Tibial nerve (tissue), 4 donors: Measurements from ENCODE around the gene AHCYL1. TPM values are rescaled to one million over a fixed set of nuclear protein-coding genes. Genes with fewer than 3 reads are reported as not detected.

Experiments used
- DNase-seq, 2 donors: peaks; one replicate each; pipeline ENCODE4 v3.0.0-alpha.2; 2019; ENCODE audit warnings: low spot score in 2 of 2
- H3K27ac ChIP-seq, 4 donors: fragments of 200-600 bp; sonication (generic) in 3 of 4; one replicate each; pipeline ENCODE4 v1.5.1; 2017 to 2019; ENCODE audit warnings: mild to moderate bottlenecking in 1 of 4
- H3K27me3 ChIP-seq, 2 donors: fragments of 200-600 bp; sonication (generic) in 1 of 2; one replicate each; pipeline versions ENCODE4 v1.5.1 to v1.6.0; 2017 to 2019
- H3K36me3 ChIP-seq, 3 donors: fragments of 200-600 bp; sonication (generic); one replicate each; pipeline ENCODE4 v1.5.1; 2018 to 2019
- H3K4me1 ChIP-seq, 4 donors: fragments of 200-600 bp; sonication (generic) in 3 of 4; one replicate each; pipeline ENCODE4 v1.5.1; 2017 to 2019
- H3K4me3 ChIP-seq, 4 donors: fragments of 200-600 bp; sonication (generic) in 3 of 4; one replicate each; pipeline ENCODE4 v1.5.1; 2017 to 2019; ENCODE audit warnings: mild to moderate bottlenecking in 1 of 4, moderate library complexity in 1 of 4
- H3K9me3 ChIP-seq, 4 donors: fragments of 200-600 bp; sonication (generic) in 3 of 4; one replicate each; pipeline ENCODE4 v1.5.1; 2017 to 2019
- EP300 ChIP-seq, 2 donors: sonication (generic); formaldehyde crosslinking; IDR thresholded peaks; one replicate each; pipeline ENCODE4 v1.6.1; 2017; ENCODE audit warnings: antibody characterized with exemption in 2 of 2, mild to moderate bottlenecking in 1 of 2
- POLR2A ChIP-seq, 2 donors: fragments of 450-650 bp; IDR thresholded peaks; one replicate each; pipeline ENCODE4 v1.6.1; 2017; ENCODE audit warnings: antibody characterized with exemption in 2 of 2, mild to moderate bottlenecking in 2 of 2, moderate library complexity in 2 of 2
- WGBS, 2 donors: methylation state at CpG; one replicate each; pipeline ENCODE4 v1.1.5; 2018; 5-methylcytosine and 5-hydroxymethylcytosine counted together
- total RNA-seq, 4 donors: library from RNA; depleted of rRNA; stranded (reverse); fragments of >200 nt; gene quantifications; one replicate each; pipeline ENCODE4 v1.1.0, GENCODE V29; 2016
- TF ChIP-seq, protein P1 (sequence below), 5 experiments: fragments of 200-600 bp in 3 of 5; fragments of 450-650 bp in 2 of 5; sonication (generic) in 3 of 5; IDR thresholded peaks; one replicate each; pipeline ENCODE4 v1.5.1; 2016 to 2019; ENCODE audit warnings: antibody characterized with exemption in 5 of 5, mild to moderate bottlenecking in 3 of 5, moderate library complexity in 2 of 5

The AHCYL1 gene
- total RNA-seq, 4 donors from 2014 or later: 45.4 to 76.3 (median 55.6) TPM

DNA sequence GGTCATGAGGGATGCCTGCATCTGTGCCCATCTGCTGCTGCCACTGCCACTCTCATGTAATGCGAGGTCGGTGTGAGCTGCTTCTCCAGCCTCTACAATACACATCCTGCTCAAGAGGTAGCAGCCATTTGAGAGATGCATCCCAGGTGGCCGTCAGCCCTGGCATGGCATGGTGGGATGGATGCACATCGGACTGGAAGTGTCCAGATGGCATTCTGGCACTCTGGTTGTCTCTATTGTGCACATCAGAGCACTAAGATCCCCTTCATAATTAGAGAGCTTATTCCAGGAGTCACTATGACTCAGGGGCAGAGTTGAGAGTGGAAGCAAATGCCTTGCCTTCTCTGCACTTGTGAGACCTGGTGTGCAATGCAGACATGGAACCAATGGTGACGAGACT, 53.7 kb downstream of the AHCYL1 start:
- no peaks in the 10 kb centered on the region for H3K27me3 ChIP-seq
- TF ChIP-seq EP300 (IDR thresholded peaks at IDR 0.05) (no peak), POLR2A (IDR thresholded peaks at IDR 0.05) (no peak)
- TF ChIP-seq, protein P1, sequence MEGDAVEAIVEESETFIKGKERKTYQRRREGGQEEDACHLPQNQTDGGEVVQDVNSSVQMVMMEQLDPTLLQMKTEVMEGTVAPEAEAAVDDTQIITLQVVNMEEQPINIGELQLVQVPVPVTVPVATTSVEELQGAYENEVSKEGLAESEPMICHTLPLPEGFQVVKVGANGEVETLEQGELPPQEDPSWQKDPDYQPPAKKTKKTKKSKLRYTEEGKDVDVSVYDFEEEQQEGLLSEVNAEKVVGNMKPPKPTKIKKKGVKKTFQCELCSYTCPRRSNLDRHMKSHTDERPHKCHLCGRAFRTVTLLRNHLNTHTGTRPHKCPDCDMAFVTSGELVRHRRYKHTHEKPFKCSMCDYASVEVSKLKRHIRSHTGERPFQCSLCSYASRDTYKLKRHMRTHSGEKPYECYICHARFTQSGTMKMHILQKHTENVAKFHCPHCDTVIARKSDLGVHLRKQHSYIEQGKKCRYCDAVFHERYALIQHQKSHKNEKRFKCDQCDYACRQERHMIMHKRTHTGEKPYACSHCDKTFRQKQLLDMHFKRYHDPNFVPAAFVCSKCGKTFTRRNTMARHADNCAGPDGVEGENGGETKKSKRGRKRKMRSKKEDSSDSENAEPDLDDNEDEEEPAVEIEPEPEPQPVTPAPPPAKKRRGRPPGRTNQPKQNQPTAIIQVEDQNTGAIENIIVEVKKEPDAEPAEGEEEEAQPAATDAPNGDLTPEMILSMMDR (IDR thresholded peaks at IDR 0.05): no peak
- DNase-seq: no peak
- H3K4me3 ChIP-seq: no peak overlapping the region
- H3K27ac ChIP-seq: no peak overlapping the region
- H3K4me1 ChIP-seq: peaks cover 0 to 26% (median 9%) of the 10 kb centered on the region in 4 donors
- WGBS, 2 donors: 96 to 97% methylated on average over 5 of the region's 5 CpGs
- H3K36me3 ChIP-seq: peaks cover 0 to 54% (median 28%) of the 10 kb centered on the region in 3 donors
- no peaks in the 10 kb centered on the region for H3K9me3 ChIP-seq

DNA sequence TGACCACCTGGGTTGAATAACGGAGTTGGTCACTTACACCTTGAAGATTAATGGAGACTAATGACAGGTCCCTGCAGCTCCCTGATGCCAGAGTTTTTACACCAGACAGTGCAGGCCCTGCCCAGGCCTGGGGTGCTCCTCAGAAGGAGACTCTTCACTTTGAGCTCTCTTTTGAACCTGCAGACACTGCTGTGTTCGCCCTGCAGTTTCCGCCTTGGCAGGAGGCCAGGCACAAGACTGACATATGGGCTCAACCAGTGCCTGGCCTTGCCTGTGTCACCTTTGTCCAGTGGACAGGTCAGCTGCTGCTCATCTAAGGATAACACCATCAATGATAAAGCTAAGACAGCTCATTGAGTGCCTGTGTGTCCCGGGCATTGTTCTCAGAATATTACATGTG, 55.1 kb downstream of the AHCYL1 start:
- Histone ChIP-seq H3K27me3 (no peaks in the 10 kb centered on the region), H3K36me3 (peaks cover 0 to 68% (median 35%) of the 10 kb centered on the region in 3 donors), H3K9me3 (no peaks in the 10 kb centered on the region), H3K27ac (no peak overlapping the region), H3K4me3 (no peak overlapping the region), H3K4me1 (peaks cover 0 to 21% (median 9%) of the 10 kb centered on the region in 4 donors)
- WGBS, 2 donors: 62 to 86% methylated on average over 4 of the region's 4 CpGs
- DNase-seq: no peak
- TF ChIP-seq POLR2A (IDR thresholded peaks at IDR 0.05): no peak

DNA sequence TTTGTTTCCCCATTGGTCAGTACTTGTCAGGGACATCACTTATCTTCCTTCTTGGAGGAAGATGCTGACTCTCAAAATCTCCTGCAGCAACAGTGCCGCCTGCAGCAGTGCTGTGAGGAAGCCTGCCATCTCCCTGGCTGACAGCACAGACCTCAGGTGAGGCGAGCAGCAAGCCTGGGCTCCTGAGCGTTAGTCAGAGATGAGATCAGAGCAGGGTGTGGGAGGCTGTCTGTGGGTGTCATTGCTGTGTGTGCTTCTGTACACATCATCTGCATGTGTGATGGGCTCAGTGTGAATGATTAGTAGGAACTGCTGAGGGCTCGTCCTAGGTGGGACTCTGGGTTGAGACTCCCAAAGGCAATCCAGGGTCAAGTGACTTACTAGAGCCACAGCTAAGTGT, 56.0 kb downstream of the AHCYL1 start:
- Histone ChIP-seq H3K4me1 (peaks cover 0 to 17% (median 5%) of the 10 kb centered on the region in 4 donors), H3K27me3 (no peaks in the 10 kb centered on the region), H3K36me3 (peaks cover 0 to 77% (median 44%) of the 10 kb centered on the region in 3 donors), H3K27ac (no peak overlapping the region), H3K4me3 (no peak overlapping the region), H3K9me3 (no peaks in the 10 kb centered on the region)
- TF ChIP-seq, protein P1 (IDR thresholded peaks at IDR 0.05): no peak
- TF ChIP-seq EP300 (IDR thresholded peaks at IDR 0.05): no peak
- TF ChIP-seq POLR2A (IDR thresholded peaks at IDR 0.05): no peak
- WGBS, 2 donors: 84 to 91% methylated on average over 4 of the region's 4 CpGs
- DNase-seq: no peak

DNA sequence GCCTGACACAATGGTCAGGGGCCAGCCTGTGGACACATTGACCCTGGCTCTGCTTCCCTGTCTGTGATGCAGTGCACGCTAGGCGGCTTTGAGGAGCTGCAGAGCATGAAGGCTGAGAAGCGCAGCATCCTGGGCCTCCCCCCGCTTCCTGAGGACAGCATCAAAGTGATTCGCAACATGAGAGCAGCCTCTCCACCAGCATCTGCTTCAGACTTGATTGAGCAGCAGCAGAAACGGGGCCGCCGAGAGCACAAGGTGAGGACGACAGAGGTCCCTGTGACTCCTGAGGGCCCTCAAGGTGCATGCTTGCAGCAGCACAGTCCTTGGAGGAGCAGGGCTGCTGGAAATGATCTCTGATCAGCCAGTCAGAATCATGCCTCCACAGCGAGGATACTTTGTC, 58.5 kb downstream of the AHCYL1 start:
- Histone ChIP-seq H3K27ac (no peak overlapping the region), H3K4me3 (no peak overlapping the region), H3K9me3 (no peaks in the 10 kb centered on the region), H3K27me3 (no peaks in the 10 kb centered on the region), H3K36me3 (peaks cover 0 to 100% (median 60%) of the 10 kb centered on the region in 3 donors), H3K4me1 (no peaks in the 10 kb centered on the region)
- DNase-seq: no peak
- WGBS, 2 donors: 96 to 97% methylated on average over 10 of the region's 10 CpGs
- TF ChIP-seq, protein P1 (IDR thresholded peaks at IDR 0.05): no peak
- no peak for TF ChIP-seq POLR2A (IDR thresholded peaks at IDR 0.05)
- no peak for TF ChIP-seq EP300 (IDR thresholded peaks at IDR 0.05)

DNA sequence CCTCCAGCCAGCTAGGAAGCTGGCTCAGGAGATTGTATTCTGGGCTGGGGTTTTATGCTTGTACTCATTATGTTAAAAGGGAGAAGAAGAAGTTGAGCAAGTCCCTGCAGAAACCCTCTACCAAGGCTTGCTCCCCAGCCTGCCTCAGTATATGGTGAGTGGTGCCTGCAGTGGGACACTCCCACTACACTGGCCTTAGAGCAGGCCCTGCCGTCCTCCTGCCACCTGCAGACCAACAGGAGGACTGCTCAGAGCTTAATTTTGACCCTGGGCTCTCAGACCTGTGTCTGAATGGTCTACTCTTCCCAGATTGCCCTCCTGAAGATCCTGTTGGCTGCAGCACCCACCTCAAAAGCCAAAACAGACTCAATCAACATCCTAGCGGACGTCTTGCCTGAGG, 62.9 kb downstream of the AHCYL1 start:
- TF ChIP-seq, protein P1 (IDR thresholded peaks at IDR 0.05): no peak
- TF ChIP-seq EP300 (IDR thresholded peaks at IDR 0.05): no peak
- TF ChIP-seq POLR2A (IDR thresholded peaks at IDR 0.05): no peak
- Histone ChIP-seq H3K4me1 (peaks cover 0 to 22% (median 10%) of the 10 kb centered on the region in 4 donors), H3K27ac (no peak overlapping the region), H3K9me3 (no peaks in the 10 kb centered on the region), H3K27me3 (no peaks in the 10 kb centered on the region), H3K4me3 (no peak overlapping the region), H3K36me3 (peaks cover 0 to 100% (median 37%) of the 10 kb centered on the region in 3 donors)
- WGBS, 2 donors: 73 to 94% methylated on average over 2 to 3 of the region's 3 CpGs
- DNase-seq: no peak

DNA sequence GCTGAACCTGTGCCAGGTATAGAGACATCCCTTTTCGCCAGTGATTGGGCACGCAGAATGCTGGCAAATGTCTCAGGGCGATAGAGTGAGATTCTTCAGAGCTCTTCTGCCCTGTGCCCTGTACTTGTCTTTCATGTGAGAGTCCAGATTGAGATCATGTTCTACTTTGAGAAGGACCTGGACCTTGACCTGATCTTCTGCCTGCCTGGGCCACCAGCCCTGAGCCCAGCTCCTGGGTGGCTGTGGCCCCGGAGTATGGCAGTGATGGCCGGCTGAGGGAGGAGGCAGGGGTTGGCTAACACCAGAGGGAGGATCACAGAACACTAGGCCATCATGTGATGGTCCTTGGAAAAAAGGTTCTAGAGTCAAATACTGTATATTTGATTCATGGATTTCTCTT, 63.7 kb downstream of the AHCYL1 start:
- H3K4me1 ChIP-seq: peaks cover 0 to 22% (median 10%) of the 10 kb centered on the region in 4 donors
- H3K4me3 ChIP-seq: no peak overlapping the region
- H3K27ac ChIP-seq: peak overlapping the region in 2 of 4 donors; percentile 15 to 32
- no peaks in the 10 kb centered on the region for H3K27me3 ChIP-seq
- TF ChIP-seq EP300 (IDR thresholded peaks at IDR 0.05): no peak
- H3K9me3 ChIP-seq: no peaks in the 10 kb centered on the region
- H3K36me3 ChIP-seq: peaks cover 0 to 100% (median 35%) of the 10 kb centered on the region in 3 donors
- WGBS, 2 donors: 89 to 97% methylated on average over 5 of the region's 5 CpGs
- DNase-seq: no peak
